GM18520 (cell line): Measurements from ENCODE around the gene INPP5J.
"Not testable (repeated sequence)": the region's sequence is repeated elsewhere in the genome, so short reads cannot be mapped to it uniquely, and the experiment has no call there.

Experiments used
- ATAC-seq: cut with Tn5 transposase; IDR thresholded peaks from one replicate; pipeline ENCODE4 v1.9.1; 2021; ENCODE audit not compliant: unreplicated experiment

The INPP5J gene

GRCh38 chr22:31086703-31087330 lies 35.9 kb upstream of the INPP5J start:
- ATAC-seq, result no peak

- ATAC-seq, result no peak
These were observed 35.0 kb upstream of the INPP5J start for GRCh38 chr22:31087744-31088215.

DNA sequence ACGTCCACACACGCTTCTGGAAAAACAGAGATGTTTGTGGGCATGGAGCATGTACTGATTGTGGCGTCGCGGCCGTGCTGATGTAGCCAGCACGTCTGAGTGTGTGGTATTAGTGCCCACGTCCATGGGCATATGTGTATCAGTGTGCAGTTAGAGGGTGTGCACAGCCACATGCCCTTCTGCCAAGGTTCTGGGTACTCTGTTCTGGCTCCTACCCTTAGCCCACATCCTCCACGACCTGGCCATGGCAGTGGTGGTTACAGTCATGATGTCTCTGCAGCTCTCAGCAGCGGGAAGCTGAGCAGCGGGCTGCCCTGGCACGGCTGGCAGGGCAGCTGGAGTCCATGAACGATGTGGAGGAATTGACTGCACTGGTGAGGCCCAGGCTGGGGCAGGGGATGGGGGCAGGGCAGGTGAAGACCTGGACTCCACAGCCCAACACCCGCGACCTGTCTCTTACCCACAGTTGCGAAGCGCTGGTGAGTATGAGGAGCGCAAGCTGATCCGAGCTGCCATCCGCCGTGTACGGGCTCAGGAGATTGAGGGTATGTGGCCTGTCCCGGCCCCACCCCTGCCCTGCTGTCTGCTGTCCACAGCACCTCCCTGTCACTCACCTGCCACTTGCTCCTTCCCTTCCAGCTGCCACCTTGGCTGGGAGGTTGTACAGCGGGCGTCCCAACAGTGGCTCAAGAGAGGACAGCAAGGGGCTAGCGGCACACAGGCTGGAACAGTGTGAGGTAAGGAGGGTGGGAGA lies 34.4 kb upstream of the INPP5J start:
- ATAC-seq, result no peak

DNA sequence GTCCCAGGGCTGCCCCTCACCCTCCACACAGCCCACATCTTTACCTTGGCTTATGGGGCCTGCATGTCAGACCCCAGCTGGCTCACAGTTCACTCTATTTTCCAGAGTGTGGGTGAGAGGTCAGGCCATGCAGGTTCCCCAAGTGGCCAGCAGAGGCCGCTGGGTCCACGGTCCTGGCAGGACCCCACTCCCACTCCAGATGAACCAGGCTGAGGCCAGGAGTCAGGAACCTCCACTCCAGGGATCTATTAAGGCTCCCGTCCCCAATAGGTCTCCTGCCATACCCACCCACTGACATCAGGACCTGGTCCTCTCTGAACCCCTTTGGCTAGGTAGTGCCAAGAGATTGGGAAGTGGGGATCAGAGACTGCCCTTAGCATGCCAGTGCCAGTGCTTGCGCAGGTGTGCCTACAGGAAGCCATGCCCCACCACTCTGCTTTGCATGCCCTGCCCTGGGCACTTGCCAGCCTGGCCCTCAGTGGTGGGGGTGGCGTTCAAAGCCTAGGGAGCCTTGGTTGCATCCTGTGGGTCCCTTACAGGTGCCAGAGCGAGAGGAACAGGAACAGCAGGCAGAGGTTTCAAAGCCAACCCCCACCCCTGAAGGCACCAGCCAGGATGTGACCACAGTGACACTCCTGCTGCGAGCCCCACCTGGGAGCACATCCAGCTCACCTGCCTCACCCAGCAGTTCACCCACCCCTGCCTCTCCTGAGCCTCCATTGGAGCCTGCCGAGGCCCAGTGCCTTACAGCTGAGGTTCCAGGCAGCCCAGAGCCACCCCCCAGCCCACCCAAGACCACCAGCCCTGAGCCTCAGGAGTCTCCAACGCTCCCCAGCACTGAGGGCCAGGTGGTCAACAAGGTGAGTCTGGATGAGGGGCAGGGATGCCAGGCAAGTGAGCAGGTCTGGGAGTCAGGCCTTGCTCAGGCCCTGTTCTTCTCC lies 33.3 kb upstream of the INPP5J start:
- no peak for ATAC-seq

- no peak for ATAC-seq
These were observed 32.3 kb upstream of the INPP5J start for GRCh38 chr22:31090217-31091085.

DNA sequence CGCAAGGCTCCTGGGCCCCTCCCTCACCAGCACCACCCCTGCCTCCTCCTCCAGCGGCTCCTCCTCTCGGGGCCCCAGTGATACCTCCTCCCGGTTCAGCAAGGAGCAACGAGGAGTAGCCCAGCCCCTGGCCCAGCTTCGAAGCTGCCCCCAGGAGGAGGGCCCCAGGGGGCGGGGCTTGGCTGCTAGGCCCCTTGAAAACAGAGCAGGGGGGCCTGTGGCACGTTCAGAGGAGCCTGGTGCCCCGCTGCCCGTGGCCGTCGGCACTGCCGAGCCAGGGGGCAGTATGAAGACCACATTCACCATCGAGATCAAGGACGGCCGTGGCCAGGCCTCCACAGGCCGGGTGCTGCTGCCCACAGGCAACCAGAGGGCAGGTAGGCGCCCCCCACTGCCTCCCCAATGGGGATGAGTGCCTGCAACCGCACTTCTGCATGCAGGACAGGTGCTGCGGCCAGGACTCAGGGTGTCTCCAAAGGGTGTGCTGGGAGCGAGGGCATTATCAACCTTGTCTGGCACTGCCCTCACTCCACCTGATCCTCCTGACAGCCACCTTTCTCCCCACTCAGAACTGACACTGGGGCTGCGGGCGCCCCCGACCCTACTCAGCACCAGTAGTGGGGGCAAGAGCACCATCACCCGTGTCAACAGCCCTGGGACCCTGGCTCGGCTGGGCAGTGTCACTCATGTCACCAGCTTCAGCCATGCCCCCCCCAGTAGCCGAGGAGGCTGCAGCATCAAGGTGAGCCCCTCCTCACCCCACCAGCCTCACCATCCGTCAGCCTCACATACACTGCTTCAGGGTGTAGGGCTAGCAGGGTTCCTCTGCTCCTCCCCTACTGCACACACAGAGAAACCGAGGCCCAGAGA lies 31.4 kb upstream of the INPP5J start:
- no peak for ATAC-seq

- no peak for ATAC-seq
These were observed 30.6 kb upstream of the INPP5J start for GRCh38 chr22:31092161-31092560.

DNA sequence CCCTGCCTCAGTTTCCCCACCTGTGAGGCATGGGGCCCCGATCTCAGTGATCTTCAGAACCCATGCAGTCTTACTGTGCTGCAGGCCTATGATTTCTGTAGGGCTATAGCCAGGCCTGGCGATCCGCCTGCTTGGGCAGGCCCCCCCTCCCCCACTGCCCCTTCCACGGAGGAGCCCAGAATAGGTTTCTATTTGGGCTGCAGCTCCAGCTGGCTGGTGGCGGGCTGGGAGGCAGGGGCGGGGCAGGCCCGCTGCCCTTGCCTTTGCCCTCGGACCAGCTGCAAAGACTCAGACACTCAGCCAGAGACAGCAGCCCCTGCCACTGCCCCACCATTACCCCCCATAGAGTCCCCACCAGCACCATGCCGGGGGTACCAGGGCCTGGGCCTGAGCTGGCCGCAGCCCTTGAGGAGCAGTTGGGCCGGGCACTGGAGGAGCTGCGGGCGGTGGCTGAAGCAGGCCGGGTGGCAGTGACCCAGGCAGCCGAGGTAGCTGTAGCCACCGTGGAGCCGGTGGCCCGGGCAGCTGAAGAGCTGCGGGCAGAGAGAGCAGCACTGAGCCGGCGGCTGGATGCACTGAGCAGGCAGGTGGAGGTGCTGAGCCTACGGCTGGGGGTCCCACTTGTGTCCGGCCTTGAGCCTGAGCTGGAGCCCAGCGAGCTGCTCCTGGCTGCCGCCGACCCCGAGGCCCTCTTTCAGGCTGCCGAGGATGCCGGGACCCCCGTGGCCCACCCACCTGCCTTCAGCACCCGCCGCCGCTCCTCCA lies 29.5 kb upstream of the INPP5J start:
- ATAC-seq, result no peak

- no peak for ATAC-seq
These were observed 28.7 kb upstream of the INPP5J start for GRCh38 chr22:31094021-31094551.

GRCh38 chr22:31094741-31095140 lies 28.0 kb upstream of the INPP5J start:
- ATAC-seq, result no peak

GRCh38 chr22:31095637-31096249 lies 27.0 kb upstream of the INPP5J start:
- ATAC-seq, result no peak

GRCh38 chr22:31096657-31097279 lies 26.0 kb upstream of the INPP5J start:
- no peak for ATAC-seq

- ATAC-seq, result not testable (repeated sequence)
These were observed 25.2 kb upstream of the INPP5J start for GRCh38 chr22:31097539-31097938.

- no peak for ATAC-seq
These were observed 24.7 kb upstream of the INPP5J start for GRCh38 chr22:31097941-31098631.

DNA sequence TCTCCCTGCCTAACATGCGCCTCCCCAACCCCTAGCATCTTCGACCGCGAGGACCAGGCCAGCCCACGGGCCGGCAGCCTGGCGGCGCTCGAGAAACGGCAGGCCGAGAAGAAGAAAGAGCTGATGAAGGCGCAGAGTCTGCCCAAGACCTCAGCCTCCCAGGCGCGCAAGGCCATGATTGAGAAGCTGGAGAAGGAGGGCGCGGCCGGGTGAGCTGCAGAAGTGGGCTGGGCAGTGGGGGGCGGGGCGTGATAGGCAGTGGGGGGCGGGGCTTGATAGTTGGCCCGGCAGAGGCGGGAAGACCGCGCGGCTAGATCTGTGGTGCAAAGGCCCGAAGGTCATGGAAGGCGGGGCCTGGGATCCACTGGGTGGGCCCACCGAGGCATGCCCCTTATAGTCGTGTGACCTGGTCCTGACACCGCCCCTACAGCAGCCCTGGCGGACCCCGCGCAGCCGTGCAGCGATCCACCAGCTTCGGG lies 24.1 kb upstream of the INPP5J start:
- ATAC-seq, result no peak

DNA sequence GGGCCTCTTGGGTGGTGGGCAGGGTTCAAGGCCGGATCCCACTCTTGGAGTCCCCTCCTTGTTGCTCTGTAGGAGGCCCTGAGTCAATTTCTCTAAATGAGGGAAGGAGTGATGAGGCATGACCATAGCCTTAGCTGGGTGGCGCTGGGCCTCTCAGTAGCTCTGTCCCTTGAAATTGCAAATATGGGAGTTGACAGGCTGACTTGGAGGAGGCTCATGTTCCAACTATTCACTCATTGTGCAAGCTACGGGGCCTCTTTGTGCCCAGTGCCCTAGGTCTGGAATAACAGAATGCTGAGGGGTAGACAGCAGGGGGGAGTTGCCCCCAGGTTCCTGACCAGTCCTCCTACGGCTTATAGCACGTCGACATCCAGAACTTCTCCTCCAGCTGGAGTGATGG lies 23.4 kb upstream of the INPP5J start:
- no peak for ATAC-seq
